SK-N-SH treated with all-trans-retinoic acid at 6 μM for 48 hours (cell line): Measurements from ENCODE around the gene THADA.

ENCODE experiments used
- ATAC-seq: fragments of 200-7000 bp; cut with Tn5 transposase; 3 replicates; pipeline ENCODE4 v1.9.1; 2020; ENCODE audit warnings: mild to moderate bottlenecking, moderate library complexity
- BACH2 ChIP-seq: fragments of 250-450 bp; sonication (Bioruptor Pico); IDR thresholded peaks from 2 replicates; pipeline ENCODE4 v1.9.0; 2021; ENCODE audit warnings: mild to moderate bottlenecking, borderline replicate concordance
- CSDC2 ChIP-seq: fragments of 250-450 bp; sonication (Bioruptor Pico); IDR thresholded peaks from 2 replicates; pipeline ENCODE4 v1.5.0; 2020; ENCODE audit warnings: mild to moderate bottlenecking, moderate library complexity
- ESRRG ChIP-seq: fragments of 250-450 bp; sonication (Bioruptor Pico); IDR thresholded peaks from 2 replicates; pipeline ENCODE4 v1.6.1; 2021; ENCODE audit warnings: mild to moderate bottlenecking
- GLIS3 ChIP-seq: fragments of 250-450 bp; sonication (Bioruptor Pico); IDR thresholded peaks from 2 replicates; pipeline ENCODE4 v1.5.0; 2020; ENCODE audit warnings: mild to moderate bottlenecking, moderate library complexity
- ISL1 ChIP-seq: fragments of 250-450 bp; sonication (Bioruptor Pico); IDR thresholded peaks from 2 replicates; pipeline ENCODE4 v2.1.2; 2022; ENCODE audit warnings: mild to moderate bottlenecking, moderate library complexity
- OSR1 ChIP-seq: fragments of 250-450 bp; sonication (Bioruptor Pico); IDR thresholded peaks from 2 replicates; pipeline ENCODE4 v1.8.0; 2022; ENCODE audit warnings: moderate library complexity, mild to moderate bottlenecking, inconsistent platforms
- PPARA ChIP-seq: fragments of 250-450 bp; sonication (Bioruptor Pico); IDR thresholded peaks from 2 replicates; pipeline ENCODE4 v1.5.0; 2020; ENCODE audit warnings: mild to moderate bottlenecking, borderline replicate concordance
- RARB ChIP-seq: fragments of 250-450 bp; sonication (Bioruptor Pico); IDR thresholded peaks from 2 replicates; pipeline ENCODE4 v1.8.0; 2021; ENCODE audit warnings: mild to moderate bottlenecking, moderate library complexity
- TCF4 ChIP-seq: fragments of 250-450 bp; sonication (Bioruptor Pico); IDR thresholded peaks from 2 replicates; pipeline ENCODE4 v1.8.0; 2021; ENCODE audit warnings: mild to moderate bottlenecking, moderate library complexity, borderline replicate concordance
- TOX ChIP-seq: fragments of 250-450 bp; sonication (Bioruptor Pico); IDR thresholded peaks from 2 replicates; pipeline ENCODE4 v1.8.0; 2021; ENCODE audit warnings: mild to moderate bottlenecking, moderate library complexity, borderline replicate concordance
- ZC3H10 ChIP-seq: fragments of 250-450 bp; sonication (Bioruptor Pico); IDR thresholded peaks from 2 replicates; pipeline ENCODE4 v1.5.1; 2021; ENCODE audit warnings: mild to moderate bottlenecking, moderate library complexity
- ZNF565 ChIP-seq: fragments of 450-650 bp; formaldehyde crosslinking; conservative IDR thresholded peaks from 2 replicates; pipeline ENCODE4 v1.5.0; 2020; ENCODE audit warnings: low read depth, mild to moderate bottlenecking, moderate library complexity
- ZNF8 ChIP-seq: fragments of 450-650 bp; formaldehyde crosslinking; IDR thresholded peaks from 2 replicates; pipeline ENCODE4 v1.5.0; 2020; ENCODE audit warnings: mild to moderate bottlenecking, moderate library complexity
- TF ChIP-seq, protein P1 (sequence below): fragments of 250-450 bp; sonication (Bioruptor Pico); IDR thresholded peaks from 2 replicates; pipeline ENCODE4 v1.5.1; 2021; ENCODE audit warnings: mild to moderate bottlenecking, moderate library complexity
- TF ChIP-seq, protein P2 (sequence below): fragments of 250-450 bp; sonication (Bioruptor Pico); IDR thresholded peaks from 2 replicates; pipeline ENCODE4 v1.8.0; 2021; ENCODE audit warnings: low read depth, mild to moderate bottlenecking, moderate library complexity, borderline replicate concordance
- TF ChIP-seq, protein P3 (sequence below): fragments of 250-450 bp; sonication (Bioruptor Pico); IDR thresholded peaks from 2 replicates; pipeline ENCODE4 v1.5.0; 2020; ENCODE audit warnings: mild to moderate bottlenecking, moderate library complexity
- TF ChIP-seq, protein P4 (sequence below): fragments of 250-450 bp; sonication (Bioruptor Pico); IDR thresholded peaks from 2 replicates; pipeline ENCODE4 v1.5.1; 2020; ENCODE audit warnings: low read depth, mild to moderate bottlenecking, moderate library complexity

The THADA gene

DNA sequence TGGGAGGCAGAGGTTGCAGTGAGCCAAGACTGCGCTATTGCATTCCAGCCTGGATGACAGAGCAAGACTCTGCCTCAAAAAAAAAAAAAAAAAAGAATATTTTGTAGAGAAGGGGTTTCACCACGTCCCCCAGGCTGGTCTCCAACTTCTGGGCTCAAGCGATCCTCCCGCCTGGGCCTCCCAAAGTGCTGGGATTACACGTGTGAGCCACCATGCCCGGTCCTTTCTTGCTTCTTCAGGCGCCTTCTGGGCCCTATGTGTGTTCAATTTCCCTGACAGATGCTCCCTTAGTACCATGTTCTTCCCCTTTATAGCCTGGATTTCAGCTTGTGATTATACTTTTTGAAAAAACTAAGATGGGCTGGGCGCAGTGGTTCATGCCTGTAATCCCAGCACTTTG lies 379.2 kb downstream of the THADA start:
- ATAC-seq: no peak
- TF ChIP-seq, protein P1, sequence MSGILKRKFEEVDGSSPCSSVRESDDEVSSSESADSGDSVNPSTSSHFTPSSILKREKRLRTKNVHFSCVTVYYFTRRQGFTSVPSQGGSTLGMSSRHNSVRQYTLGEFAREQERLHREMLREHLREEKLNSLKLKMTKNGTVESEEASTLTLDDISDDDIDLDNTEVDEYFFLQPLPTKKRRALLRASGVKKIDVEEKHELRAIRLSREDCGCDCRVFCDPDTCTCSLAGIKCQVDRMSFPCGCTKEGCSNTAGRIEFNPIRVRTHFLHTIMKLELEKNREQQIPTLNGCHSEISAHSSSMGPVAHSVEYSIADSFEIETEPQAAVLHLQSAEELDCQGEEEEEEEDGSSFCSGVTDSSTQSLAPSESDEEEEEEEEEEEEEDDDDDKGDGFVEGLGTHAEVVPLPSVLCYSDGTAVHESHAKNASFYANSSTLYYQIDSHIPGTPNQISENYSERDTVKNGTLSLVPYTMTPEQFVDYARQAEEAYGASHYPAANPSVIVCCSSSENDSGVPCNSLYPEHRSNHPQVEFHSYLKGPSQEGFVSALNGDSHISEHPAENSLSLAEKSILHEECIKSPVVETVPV (CRISPR knock-in tag): no peak
- TF ChIP-seq, protein P2, sequence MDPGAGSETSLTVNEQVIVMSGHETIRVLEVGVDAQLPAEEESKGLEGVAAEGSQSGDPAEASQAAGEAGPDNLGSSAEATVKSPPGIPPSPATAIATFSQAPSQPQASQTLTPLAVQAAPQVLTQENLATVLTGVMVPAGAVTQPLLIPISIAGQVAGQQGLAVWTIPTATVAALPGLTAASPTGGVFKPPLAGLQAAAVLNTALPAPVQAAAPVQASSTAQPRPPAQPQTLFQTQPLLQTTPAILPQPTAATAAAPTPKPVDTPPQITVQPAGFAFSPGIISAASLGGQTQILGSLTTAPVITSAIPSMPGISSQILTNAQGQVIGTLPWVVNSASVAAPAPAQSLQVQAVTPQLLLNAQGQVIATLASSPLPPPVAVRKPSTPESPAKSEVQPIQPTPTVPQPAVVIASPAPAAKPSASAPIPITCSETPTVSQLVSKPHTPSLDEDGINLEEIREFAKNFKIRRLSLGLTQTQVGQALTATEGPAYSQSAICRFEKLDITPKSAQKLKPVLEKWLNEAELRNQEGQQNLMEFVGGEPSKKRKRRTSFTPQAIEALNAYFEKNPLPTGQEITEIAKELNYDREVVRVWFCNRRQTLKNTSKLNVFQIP (CRISPR knock-in tag): no peak
- no peak for TF ChIP-seq GLIS3 (CRISPR knock-in tag)

DNA sequence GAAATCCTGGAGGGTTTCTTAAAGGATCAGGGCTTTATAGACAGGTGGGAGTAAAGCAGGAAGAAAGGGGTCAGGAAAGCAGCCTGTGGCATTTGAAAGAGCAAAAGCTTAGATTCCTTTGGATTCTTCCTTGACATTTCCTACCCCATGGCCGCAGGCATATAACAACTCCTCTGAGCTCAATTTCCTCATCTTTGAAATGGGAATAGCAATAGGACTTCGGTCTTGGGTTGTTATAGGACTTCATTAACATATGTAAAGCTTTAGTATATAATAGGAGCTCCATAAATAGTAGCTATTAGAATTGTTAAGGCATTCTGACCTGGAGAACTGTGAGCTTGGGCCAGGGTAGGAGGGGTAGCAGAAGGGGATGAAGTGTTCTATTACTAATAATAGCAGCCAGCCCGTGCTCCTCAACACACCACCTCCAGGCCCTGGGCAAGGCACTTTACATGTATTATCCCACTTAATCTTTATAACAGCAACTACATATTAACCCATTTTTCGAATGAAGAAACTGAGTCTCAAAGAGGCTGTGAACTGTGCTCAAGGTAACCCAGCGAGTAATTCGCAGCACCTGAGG lies 380.1 kb downstream of the THADA start:
- TF ChIP-seq OSR1 (no peak), BACH2 (CRISPR knock-in tag) (no peak), TOX (no peak), RARB (CRISPR knock-in tag) (no peak), ZNF565 (CRISPR knock-in tag) (no peak), ISL1 (CRISPR knock-in tag) (no peak), ESRRG (no peak), ZC3H10 (CRISPR knock-in tag) (no peak), TCF4 (CRISPR knock-in tag) (no peak), PPARA (CRISPR knock-in tag) (no peak), CSDC2 (CRISPR knock-in tag) (no peak)
- TF ChIP-seq, protein P3, sequence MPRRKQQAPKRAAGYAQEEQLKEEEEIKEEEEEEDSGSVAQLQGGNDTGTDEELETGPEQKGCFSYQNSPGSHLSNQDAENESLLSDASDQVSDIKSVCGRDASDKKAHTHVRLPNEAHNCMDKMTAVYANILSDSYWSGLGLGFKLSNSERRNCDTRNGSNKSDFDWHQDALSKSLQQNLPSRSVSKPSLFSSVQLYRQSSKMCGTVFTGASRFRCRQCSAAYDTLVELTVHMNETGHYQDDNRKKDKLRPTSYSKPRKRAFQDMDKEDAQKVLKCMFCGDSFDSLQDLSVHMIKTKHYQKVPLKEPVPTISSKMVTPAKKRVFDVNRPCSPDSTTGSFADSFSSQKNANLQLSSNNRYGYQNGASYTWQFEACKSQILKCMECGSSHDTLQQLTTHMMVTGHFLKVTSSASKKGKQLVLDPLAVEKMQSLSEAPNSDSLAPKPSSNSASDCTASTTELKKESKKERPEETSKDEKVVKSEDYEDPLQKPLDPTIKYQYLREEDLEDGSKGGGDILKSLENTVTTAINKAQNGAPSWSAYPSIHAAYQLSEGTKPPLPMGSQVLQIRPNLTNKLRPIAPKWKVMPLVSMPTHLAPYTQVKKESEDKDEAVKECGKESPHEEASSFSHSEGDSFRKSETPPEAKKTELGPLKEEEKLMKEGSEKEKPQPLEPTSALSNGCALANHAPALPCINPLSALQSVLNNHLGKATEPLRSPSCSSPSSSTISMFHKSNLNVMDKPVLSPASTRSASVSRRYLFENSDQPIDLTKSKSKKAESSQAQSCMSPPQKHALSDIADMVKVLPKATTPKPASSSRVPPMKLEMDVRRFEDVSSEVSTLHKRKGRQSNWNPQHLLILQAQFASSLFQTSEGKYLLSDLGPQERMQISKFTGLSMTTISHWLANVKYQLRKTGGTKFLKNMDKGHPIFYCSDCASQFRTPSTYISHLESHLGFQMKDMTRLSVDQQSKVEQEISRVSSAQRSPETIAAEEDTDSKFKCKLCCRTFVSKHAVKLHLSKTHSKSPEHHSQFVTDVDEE: no peak
- no peak for ATAC-seq

DNA sequence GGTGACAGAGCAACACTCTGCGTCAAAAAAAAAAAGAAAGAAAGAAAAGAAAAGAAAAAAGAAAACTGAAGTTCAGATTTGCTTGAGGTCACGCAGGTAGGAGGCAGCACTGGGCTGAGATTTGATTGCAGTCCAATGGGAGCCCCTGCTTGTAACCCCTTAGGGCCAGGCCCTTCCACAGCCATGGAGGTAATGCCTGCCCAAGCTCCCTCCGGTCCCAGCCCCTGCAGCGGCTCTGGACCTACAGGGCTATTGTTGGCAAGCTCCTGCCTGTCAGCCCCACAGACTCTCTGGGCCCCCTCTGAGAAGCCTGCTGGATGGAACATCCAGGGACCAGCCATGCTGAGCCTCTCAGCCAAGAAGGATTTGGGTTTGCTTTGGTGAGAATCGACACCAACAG lies 381.6 kb downstream of the THADA start:
- ATAC-seq: no peak
- TF ChIP-seq, protein P4, sequence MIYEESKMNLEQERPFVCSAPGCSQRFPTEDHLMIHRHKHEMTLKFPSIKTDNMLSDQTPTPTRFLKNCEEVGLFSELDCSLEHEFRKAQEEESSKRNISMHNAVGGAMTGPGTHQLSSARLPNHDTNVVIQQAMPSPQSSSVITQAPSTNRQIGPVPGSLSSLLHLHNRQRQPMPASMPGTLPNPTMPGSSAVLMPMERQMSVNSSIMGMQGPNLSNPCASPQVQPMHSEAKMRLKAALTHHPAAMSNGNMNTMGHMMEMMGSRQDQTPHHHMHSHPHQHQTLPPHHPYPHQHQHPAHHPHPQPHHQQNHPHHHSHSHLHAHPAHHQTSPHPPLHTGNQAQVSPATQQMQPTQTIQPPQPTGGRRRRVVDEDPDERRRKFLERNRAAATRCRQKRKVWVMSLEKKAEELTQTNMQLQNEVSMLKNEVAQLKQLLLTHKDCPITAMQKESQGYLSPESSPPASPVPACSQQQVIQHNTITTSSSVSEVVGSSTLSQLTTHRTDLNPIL (CRISPR knock-in tag): no peak
- TF ChIP-seq ZNF565 (CRISPR knock-in tag) (no peak), ZC3H10 (CRISPR knock-in tag) (no peak)

DNA sequence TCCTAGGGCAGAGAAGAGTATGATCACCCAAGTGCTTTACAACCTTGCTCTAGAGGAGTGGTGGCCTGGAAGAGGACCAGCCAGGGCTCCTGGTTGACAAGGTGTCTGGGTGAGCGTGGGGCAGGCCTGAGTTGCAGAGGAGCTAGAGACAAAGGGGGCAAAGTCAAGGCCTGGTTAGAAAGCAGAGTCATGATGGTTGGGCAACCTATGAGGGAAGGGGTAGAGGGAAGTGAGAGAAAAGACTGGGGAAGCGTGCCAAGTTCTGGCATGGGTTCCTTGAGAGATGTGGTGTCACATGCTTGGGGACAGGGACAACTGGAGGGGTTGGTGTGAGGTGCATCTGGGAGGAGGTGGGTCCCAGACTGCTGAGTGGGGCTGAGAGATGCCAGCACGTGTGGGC lies 382.9 kb downstream of the THADA start:
- no peak for ATAC-seq

More for the DNA sequence above, 382.9 kb downstream of the THADA start:
- TF ChIP-seq ZNF8 (CRISPR knock-in tag) (no peak), ZNF565 (CRISPR knock-in tag) (no peak)
- TF ChIP-seq, protein P3: no peak
- TF ChIP-seq, protein P4 (CRISPR knock-in tag): no peak
